Measurements from ENCODE around the gene LCA5L. TPM values are rescaled to one million over a fixed set of nuclear protein-coding genes. Genes with fewer than 3 reads are reported as not detected.

LCA5L gene
- total RNA-seq (2022; extraction: Qiagen RNA extraction; ENCODE audit: low read depth), result 1.3 to 1.8 TPM (median 1.4 TPM) in 5 replicates

GRCh38 chr21:39445321-39446269 is at the start of gene LCA5L:
Gene LCA5L (minus strand): TSS chr21:39445778. CDS start chr21:39428493, 17,285 bp downstream.

DNA sequence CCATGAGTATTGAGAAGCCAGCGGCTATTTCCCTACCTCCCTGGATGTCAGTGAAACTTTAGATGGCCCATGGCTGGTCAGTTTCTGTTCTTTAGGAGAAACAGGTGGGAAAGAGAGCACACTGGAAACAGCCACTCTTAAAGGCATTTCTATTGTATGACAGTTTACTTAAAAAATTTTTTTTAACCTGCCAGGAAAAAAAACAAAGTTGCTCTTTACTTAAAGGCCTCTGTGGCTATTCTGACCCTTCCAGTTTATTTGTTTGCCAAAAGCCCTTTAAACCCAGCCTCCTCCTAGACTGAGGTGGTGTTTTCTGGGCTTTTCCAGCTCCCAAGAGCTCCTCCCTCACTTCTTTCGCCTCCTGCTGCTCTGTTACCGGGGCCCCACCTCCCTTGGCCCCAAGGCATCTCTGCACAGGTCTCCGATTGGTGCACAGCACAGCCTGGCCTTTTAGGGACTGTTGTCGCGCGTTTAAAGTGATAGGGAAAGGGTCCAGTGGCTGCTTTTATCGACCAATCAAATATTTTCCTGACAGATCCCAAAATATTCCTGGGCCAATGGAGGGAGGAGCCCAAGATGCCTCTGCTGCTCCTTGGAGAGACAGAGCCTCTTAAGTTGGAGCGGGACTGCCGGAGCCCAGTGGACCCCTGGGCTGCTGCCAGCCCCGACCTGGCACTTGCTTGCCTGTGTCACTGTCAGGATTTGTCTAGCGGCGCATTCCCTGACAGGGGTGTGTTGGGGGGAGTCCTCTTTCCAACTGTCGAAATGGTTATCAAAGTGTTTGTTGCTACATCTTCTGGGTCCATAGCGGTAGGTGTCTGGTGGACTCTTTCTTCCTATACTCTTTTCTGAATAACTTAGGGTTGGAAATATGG is 6.0 kb upstream of the LCA5L start, which contains the start of gene SH3BGR:
Gene SH3BGR (plus strand): TSS at position 639 of the 875 bp plus-strand sequence. CDS start 127 bp downstream, at position 766.

Other genes starting within 250 kb of the LCA5L start
- 8.2 to 15.3 TPM (median 11.2 TPM) in 5 replicates for gene BRWD1, start 132.1 kb downstream of the LCA5L start, total RNA-seq (2022; extraction: Qiagen RNA extraction; ENCODE audit: low read depth)
- 166 to 188 TPM (median 176 TPM) in 5 replicates for gene HMGN1, start 96.7 kb downstream of the LCA5L start, total RNA-seq (2022; extraction: Qiagen RNA extraction; ENCODE audit: low read depth)
- 1.00 to 1.8 TPM (median 1.4 TPM) in 5 replicates for gene SH3BGR, start 6.2 kb upstream of the LCA5L start, total RNA-seq (2022; extraction: Qiagen RNA extraction; ENCODE audit: low read depth)
- gene B3GALT5, start 167.2 kb upstream of the LCA5L start, total RNA-seq (2022; extraction: Qiagen RNA extraction; ENCODE audit: low read depth), result 0.27 to 0.39 TPM (median 0.34 TPM) in 5 replicates

All from A549 treated with DMSO at 1 μM for 4 hours (cell line).